NCI-H774 (cell line): ENCODE results near the gene PRKCE.

ENCODE experiments used
- DNase-seq: peaks from one replicate; lab custom pipeline; 2025; lab: John Stamatoyannopoulos, UW

Gene PRKCE

DNA sequence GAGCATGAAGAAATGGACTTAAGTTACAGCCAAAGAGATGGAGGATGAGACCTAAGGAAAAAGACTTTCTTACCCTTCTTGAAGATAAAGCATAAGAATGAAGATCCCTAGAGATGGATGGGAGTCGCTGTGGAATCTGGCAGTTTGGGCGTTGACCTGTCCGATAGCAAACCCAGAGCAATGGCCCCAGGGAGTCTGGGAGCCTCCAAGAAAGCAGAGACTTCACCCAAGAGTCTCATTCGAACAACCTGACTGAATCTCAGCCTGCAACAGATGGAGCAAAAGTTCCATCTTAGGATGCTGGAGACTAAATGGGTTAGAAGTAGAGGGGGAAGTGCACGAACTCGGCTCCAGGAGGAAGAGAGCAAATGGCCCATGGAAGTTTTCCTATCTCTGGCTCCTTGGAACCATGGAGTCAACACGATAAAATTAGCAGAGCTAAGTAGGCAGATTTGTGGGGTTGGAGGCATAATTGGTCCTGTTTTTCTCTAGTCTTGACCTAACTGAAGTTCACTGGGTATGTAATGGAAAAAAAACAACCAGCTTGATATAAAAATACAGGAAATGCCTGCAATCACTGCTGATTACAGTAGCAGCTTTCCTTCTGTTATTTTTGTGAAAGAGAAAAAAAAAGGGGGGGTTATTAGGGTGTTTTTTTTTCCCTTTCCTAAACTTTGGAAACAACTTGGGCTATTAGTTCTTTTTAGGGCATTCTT, 467.3 kb downstream of the PRKCE start:
- no peak for DNase-seq

DNA sequence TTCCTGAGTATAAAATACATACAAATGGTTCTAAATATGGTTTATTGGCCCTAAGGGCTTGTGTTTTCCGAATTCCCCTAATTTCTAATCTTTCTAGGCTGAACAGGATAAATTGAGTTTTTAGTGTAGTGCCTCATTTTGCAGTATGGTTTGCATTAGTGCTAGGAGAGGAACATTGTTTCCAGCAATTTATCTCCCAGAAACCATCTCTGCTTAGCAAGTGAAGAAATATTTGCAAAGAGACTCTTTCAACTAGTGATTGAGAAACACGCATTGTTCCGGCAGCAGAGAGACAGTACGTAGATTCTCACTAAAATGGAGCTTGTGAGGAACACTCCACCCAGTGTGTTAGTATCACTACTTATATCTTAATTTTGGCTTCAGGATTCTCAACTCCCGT, 468.0 kb downstream of the PRKCE start:
- no peak for DNase-seq

DNA sequence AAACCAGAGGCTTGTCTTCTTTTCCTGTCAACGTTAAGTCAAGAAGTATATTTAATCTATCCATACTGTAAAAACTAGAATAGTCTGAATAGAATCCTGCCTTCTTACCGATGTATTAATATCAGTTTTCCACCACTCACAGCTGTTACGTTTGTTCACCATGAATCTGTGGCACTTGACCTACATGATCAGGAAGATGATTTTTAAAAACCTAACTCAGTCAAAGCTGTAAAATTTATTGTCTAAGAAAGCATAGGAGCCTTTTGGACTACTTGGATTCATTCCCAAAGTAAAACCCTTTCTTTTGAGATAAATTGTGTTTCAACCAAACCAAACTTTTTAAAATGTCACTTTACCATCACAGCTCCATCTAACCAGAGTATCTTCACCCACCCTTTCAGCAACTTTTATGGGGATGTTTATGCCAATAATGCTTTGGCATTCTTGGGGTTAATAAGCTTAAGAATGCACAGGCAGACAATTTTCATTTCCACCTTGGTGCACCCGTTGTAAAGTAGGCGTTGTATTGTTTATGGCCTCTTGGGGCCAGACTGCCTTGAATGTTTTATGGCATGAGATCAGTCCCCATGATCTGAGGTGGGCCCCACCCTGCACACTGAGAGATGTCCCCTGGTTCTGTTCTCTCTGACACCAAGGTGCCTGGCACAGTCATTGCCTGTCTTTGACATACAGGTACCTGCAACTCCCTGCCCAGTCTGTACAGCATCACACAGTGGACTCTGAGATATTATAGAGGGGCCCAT, 469.5 kb downstream of the PRKCE start:
- DNase-seq: no peak

DNA sequence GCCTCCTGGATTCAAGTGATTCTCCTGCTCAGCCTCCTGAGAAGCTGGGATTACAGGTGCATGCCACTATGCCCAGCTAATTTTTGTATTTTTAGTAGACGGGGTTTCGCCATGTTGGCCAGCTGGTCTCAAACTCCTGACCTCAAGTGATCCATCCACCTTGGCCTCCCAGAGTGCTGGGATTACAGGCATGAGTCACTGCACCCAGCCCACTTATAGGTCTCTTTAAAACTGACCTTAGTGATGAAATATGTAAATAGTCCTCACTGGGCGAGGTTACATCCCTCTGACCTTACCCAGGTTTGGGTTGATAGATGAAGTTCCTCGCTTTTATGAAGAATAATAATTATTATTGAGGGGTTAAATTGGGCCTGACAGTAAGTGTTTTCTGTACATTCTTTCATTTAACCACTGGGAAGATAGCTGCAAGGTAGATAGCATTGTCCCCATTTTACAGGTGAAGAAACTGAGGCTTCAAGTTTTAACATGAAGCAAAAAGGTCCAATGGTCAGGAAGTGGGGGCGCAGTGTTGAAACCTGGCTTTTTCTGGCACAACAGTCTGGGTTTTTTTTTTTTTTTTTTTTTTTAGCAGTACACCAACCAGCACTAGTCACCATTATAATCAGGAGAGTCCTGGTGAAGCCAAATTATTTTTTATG, 471.0 kb downstream of the PRKCE start:
- no peak for DNase-seq

DNA sequence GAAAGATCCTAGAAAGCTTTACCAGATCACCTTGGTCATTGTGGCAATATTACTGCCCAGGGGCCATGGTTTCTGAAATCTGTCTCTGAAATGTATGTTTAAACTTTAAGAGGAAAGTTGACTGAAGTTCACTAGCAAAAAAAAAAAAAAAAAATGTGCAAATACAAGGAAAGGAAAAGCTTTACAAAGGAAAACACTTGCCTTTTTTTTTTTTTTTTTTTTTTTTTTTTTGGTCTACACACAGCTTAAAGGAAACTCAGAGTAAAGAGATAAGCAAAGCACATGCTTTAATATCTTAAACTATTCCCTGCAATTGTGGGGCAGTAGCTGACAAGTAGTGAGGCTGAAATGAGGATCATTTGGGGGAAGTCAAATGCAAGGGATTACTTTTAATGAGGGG, 471.5 kb downstream of the PRKCE start:
- no peak for DNase-seq

DNA sequence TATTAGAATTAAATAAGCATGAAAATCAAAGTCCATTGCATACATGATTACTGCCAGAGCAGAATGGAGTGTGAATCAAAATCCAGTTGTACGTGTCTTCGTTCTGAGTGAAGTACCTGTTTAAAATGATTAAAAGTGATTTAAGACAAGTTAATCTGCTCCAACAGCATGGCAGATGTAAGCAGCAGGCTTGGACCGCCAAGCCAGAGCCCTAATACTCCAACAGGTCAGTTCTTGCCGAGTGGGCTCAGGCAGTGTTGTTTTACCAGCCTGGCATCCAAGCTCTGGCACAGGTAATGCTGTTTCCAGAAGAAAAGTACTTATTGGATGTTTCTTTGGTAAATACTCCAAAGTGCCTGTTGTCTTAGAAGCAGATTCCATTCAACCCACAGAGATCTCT, 474.3 kb downstream of the PRKCE start:
- DNase-seq: no peak

DNA sequence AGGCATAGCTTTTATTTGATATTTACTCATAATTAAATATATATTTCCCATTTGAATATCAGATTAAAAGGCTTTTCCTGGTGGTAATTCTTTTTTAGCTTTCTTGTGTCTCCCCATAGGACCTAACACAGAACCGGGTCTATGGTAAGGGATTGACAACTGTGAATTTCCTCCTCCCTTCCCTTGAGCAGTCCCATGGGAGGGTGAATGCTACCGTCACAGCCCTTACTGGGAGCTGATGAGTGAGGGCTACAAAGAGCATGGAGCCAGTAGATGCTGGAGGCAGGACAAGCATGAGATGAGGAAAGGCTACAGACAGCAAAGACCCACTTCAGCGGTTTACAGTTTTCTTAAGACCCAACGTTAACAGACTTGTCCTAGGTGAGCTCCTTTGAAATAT, 475.1 kb downstream of the PRKCE start:
- DNase-seq: no peak

DNA sequence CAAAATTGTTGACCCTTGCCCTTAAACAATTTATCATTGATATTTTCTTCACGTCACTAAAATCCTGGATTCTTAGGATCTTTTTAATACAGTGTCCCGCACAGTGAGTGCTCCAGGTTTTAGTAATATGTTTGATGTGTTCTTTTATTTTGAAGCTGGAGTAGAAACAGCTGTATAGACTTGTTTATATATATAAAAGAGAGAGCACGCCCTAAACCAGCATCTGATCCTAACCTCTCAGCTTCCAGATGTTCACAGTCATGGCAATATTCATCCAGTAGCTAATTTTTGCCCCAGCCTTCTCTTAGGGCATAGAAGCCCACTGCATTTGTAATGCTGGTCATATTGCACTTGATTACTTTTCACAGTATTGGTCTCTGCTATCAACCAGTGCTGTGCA, 475.7 kb downstream of the PRKCE start:
- no peak for DNase-seq

DNA sequence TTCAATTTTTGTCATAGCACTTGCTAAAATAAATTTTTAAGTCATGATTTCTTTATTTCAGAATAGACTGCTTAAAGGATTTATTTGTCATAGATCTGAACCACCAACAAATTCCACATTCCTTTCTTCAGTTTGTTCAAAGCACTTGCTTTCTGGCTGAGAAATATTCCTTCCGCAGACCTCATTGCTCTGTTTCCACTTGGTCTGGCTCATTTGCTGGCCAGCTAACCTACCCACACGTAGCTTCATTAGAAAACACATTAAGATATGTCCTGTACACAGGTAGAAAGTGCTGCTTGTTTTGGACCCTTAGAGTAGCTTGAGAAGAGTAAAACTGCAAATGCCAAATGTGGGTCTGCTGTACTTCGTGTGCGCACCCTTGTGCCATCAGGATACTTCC, 479.0 kb downstream of the PRKCE start:
- DNase-seq: no peak

DNA sequence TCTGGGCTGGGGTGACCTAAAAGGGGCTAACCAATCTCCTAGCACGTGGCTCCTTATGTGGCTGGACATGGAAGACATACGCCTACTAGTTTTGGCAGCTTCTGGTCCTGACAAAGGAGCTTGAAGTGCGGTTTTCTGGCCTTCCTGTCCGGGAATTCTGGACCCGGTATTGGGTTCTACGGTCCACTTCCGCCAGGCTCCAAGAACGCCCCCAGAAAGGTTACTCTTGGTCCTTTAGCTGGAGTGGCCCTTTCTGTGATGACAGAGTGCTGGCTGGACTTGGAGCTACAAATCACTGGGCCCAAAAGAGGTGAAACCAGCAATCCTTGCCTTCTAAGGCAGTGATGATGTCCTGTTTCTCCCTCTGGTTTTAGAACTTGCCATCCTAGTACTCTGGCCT, 481.5 kb downstream of the PRKCE start:
- DNase-seq: no peak

DNA sequence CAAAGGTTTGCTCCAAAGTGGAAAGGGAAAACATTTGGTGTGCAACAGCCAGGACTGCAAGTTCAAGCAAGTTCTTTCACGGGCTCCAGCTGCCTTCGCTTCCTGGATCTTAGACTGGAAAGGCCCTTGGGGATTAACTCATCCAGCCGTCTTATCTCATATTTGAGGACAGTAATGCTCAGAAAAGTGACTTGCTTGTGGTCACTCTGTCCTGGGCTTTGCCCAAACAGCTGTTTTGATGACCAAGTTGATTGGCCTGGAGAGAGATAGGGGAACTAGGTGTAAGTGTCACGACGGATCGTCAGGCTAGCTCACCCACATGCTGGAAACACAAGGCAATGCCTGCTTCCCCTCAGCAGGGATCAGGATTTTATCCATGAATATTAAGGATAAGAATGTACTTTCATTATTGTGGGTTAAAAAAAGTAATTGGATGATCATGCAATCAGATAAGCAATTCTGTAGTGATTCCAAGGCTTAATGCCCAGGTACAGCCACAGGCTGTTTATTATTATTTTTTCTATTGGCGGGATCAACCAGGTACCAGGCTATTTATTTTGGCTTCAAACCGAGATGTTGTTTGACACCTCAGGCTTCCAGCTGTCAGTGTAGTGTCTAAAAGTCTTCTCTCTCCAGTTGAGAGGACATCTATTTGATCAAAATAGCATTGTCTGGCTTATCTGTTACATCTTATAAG, 483.2 kb downstream of the PRKCE start:
- DNase-seq: no peak

DNA sequence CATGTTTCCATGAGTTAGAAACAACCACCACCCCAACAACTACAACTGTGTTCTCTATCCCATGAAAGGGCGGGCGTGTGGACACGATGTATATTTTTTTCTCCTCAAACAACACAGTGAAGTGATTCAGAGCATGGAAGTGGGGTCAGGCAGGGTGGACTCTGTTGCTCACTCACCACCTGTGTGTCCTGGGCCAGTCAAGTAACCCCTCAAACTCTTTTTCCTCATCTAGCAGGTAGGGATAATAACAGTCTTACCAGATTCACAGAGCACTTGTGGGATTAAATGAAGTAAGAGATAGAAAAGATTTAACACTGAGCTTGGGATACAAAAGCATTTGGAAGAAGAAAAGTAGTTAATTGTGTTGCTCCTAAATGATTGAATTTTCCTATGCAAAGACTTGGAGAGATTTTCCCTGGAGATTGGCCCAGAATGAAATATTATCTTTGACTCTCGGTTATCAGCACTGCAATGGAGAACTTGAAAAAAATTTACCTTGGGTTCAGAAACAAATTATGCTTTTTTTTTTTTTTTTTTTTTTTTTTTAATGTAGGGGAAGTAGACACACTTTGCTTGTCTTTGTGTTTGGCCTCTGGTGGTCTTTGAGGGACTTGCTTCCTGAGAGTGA, 483.9 kb downstream of the PRKCE start:
- no peak for DNase-seq

DNA sequence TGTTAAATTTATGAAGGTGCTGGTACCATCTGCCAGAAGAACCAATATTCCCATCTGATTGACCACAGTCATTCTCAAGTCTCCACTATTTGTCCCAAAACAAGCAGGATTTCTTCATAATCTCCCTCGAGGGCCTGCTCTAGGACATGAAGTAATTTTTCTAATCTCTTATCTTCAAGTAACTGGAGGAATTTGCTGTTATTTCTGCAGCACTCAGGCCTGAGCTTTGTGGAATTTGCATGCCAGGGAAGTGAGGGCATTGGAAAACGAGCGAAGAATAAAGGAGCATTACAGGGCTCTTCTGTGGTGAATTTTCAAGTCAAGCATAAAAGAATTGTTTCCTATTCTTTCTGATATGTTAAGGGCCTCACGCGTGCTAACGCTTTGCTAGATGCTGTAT, 484.5 kb downstream of the PRKCE start:
- DNase-seq: no peak

DNA sequence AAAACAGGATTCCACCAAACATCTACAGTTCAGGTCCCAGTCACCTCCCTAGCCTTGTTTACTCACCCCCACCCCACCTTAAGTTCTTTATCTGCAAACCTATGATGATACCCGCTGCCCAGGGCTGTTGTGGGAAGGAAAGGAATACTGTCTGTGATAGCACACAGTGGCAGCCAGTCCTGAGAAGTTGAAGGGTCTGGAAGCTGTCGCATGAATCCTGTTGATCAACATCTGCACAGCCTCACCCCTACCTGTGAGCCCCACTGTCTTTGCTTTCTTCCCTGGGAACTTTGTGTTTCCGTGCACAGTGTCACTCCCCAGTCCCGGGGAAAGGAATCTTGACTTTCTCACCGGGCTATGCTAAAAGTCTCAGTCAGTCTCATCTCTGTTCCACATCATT, 485.0 kb downstream of the PRKCE start:
- no peak for DNase-seq

DNA sequence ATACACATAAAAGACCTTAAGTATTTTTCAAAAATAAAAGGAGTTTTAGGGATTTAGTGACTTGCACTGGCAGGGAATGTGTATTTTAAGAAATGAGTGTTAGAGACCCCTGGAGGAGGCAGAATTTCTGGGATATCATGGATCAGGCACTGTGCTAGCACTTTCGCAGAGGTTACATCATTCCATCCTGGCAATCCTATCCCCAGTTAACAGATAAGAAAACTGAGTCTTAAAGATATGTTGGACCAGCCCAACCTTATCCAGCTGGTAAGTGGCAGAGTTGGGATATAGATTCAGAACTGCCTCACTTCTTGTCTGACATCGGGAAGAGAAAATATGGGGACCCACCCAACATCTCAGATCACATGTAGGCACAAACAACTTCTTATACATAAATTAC, 485.5 kb downstream of the PRKCE start:
- DNase-seq: no peak

DNA sequence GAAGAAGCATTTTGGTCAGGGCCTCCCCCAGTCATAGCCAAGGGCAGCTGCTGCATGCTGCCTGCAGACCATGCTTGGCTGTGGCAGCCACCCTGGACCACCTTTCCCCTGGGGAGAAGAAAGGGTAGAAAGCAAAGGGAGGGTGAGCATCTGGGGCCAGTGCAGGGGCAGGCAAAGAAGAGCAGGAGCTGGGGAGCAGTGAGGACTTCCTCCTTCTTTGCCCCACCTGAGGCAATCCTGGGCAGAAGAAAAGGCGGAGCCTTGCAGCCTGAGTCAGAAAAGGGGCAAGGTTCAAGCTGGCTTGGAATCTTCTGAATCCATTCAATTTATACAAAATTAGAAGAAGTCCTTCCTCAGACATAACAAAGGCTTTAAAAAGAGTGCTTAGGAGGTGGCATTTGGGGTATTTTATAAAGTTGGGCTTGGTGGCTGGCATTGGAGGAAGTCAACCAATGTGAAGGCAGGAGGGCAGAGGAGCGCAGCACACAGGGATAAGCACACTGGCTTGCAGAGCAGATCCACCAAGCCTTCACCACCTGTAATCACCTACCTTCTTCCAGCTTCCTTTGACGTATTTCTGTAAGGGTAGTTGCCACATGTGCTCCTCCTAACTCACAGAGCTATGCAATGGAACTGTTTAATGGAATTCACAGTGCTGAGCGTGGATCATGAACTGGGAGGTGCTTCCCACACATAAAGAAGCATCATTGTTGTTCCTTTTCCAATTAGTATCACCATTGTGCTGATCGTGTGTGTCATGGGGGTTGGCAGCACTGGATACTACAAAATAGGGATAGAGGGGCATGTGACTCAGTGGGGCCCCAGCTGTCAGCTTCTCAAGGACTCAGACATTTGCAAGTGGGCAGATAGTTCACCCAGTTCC, 491.3 kb downstream of the PRKCE start:
- no peak for DNase-seq

DNA sequence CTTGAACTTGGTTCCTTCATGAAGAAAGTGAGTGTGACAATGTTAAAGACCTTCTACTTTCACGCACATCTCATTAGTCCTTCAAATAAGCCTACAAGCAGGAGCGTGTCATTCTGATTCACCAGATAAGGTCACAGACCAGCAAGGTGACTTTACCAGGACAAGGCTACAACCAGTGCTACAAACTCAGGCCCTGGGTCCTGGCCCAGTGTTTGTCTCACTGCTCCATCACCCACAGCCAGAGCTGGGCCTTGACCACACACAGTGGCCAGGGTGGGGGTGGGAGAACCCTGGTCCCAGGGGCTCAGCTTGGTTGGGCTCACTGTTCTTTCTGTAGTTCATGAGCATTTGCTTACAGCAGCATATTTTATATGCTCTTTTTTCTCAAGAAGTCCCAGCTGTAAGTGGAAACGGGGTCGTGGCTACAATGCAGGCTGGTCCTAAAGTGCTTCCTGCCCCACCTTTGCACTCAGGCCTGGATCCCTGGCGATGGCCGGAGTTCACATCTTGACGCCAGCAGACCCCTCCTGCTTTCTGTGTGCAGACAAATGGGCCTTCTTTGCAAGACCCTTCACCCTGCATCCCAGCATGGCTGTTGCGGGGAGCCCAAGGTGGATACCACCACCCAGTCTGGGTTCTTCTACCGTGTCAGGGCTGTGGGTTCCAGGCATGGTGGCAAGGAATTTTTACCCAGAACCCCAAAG, 492.1 kb downstream of the PRKCE start:
- DNase-seq: no peak

DNA sequence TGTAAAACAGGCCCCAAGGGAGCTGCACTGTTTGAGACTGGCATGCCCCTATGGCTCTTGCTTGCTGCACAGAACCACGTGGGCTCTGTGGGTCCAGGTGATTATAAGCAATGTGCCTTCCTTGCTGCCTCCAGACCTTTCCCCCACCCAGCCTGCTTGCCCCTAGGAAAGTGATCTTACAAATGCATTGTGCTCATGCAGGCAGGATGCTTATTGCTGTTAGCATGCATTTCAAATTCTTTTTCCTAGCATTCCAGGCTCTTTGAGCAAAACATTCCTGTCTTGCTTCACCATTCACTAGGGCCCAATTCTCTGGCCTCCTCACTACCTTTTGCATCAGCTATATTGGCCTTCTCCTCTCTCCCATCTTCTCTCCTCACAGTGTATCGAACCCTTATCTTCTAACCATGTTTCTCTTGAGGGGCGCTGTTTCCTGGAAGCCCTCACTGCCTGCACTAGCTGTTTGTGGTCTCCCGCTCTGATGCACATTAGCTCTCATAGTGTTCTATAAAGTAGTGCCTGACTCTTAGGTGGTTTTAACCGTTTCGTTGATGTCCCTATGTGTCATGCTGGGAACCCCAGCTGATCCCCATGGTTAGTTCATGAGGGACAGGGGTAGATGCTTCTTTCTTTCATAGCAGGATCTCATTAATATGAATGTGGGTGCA, 492.8 kb downstream of the PRKCE start:
- DNase-seq: no peak

DNA sequence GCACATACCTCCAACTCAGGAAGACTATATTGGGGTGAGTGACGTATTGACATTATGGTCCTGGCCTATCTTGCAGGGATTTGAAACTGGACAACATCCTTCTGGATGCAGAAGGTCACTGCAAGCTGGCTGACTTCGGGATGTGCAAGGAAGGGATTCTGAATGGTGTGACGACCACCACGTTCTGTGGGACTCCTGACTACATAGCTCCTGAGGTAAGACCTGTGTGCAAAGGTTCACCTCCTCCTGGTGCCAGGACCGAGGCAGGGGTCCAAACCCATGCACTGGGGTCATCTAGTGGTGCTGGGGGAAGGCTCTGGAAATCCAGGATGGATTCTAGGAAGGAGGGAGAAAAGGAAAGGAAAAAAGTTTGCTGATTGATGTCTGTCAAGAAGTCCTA, 493.5 kb downstream of the PRKCE start:
- DNase-seq: no peak

DNA sequence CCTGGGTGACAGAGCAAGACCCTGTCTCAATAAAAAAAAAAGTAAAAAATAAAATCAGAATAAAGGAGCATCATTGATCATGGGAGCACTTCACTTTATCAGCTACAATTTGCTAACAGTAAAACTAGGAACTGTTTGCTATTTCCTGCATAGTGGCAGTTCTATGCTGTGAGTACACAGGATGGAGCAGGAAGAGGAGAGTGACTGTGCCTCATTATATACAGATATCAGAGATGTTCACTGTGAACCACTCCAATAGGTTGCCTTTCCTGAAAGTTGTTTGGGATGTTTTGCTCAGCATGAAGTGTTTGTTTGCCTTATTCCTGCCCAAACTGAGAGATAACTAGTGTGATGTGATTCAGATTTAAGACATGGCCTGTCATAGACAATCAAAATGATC, 494.4 kb downstream of the PRKCE start:
- no peak for DNase-seq
